ENCODE data around the gene CREG1.

- TF ChIP-seq CTCF (conservative IDR thresholded peaks at IDR 0.05; ENCODE audit: low read length), result no peak
- no peak for TF ChIP-seq EZH2phosphoT487 (IDR thresholded peaks at IDR 0.05; ENCODE audit: borderline replicate concordance, low read depth, low read length)
These were observed 23.6 kb downstream of the CREG1 start for GRCh38 chr1:167529829-167530474.
